Mesothelial cell of epicardium (in vitro differentiated cells): Measurements from ENCODE around the gene TOGARAM2. TPM values are rescaled to one million over a fixed set of nuclear protein-coding genes. Genes with fewer than 3 reads are reported as not detected.

Experiments used
- DNase-seq, 2 experiments: peaks; one replicate each; pipeline ENCODE4 v3.0.0; 2021; ENCODE audit warnings: low spot score in 2 of 2; ENCODE audit not compliant: unreplicated experiment in 2 of 2
- H3K27ac Mint-ChIP-seq: 2 replicates; pipeline ENCODE4 v1.8.0; 2021; ENCODE audit warnings: mixed read lengths
- H3K27me3 Mint-ChIP-seq: 2 replicates; pipeline ENCODE4 v1.8.0; 2021; ENCODE audit warnings: low read depth, mixed read lengths
- H3K36me3 Mint-ChIP-seq: 2 replicates; pipeline ENCODE4 v1.8.0; 2021; ENCODE audit warnings: mixed read lengths
- H3K4me1 Mint-ChIP-seq: 2 replicates; pipeline ENCODE4 v1.8.0; 2021; ENCODE audit warnings: mixed read lengths
- H3K4me3 Mint-ChIP-seq: 2 replicates; pipeline ENCODE4 v1.8.0; 2021; ENCODE audit warnings: mild to moderate bottlenecking, moderate library complexity, mixed read lengths
- H3K9me3 Mint-ChIP-seq: 2 replicates; pipeline ENCODE4 v1.8.0; 2021; ENCODE audit warnings: mixed read lengths
- total RNA-seq: library from RNA; stranded (reverse); gene quantifications from 3 replicates; pipeline ENCODE4 v1.2.1, GENCODE V29; 2021
- TF ChIP-seq, protein P1 (sequence below): fragments of 200-600 bp; sonication (generic); IDR thresholded peaks from one replicate; pipeline ENCODE4 v1.5.0; 2021; ENCODE audit warnings: antibody characterized with exemption; ENCODE audit not compliant: unreplicated experiment

The TOGARAM2 gene
- total RNA-seq, 1 donor from 2014 or later = 0.40 TPM

GRCh38 chr2:29072971-29073725, 92.0 kb downstream of the TOGARAM2 start:
- Mint-ChIP-seq H3K4me1 (peaks cover 22% of the 10 kb centered on the region), H3K9me3 (peaks cover 7% of the 10 kb centered on the region), H3K27me3 (no peaks in the 10 kb centered on the region), H3K27ac (no peak overlapping the region), H3K36me3 (no peaks in the 10 kb centered on the region), H3K4me3 (no peak overlapping the region)
- DNase-seq = no peak
- TF ChIP-seq, protein P1, sequence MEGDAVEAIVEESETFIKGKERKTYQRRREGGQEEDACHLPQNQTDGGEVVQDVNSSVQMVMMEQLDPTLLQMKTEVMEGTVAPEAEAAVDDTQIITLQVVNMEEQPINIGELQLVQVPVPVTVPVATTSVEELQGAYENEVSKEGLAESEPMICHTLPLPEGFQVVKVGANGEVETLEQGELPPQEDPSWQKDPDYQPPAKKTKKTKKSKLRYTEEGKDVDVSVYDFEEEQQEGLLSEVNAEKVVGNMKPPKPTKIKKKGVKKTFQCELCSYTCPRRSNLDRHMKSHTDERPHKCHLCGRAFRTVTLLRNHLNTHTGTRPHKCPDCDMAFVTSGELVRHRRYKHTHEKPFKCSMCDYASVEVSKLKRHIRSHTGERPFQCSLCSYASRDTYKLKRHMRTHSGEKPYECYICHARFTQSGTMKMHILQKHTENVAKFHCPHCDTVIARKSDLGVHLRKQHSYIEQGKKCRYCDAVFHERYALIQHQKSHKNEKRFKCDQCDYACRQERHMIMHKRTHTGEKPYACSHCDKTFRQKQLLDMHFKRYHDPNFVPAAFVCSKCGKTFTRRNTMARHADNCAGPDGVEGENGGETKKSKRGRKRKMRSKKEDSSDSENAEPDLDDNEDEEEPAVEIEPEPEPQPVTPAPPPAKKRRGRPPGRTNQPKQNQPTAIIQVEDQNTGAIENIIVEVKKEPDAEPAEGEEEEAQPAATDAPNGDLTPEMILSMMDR = no peak

GRCh38 chr2:29073933-29074332, 92.8 kb downstream of the TOGARAM2 start:
- Mint-ChIP-seq H3K36me3 (no peaks in the 10 kb centered on the region), H3K4me1 (peaks cover 15% of the 10 kb centered on the region)
- no peak for DNase-seq

DNA sequence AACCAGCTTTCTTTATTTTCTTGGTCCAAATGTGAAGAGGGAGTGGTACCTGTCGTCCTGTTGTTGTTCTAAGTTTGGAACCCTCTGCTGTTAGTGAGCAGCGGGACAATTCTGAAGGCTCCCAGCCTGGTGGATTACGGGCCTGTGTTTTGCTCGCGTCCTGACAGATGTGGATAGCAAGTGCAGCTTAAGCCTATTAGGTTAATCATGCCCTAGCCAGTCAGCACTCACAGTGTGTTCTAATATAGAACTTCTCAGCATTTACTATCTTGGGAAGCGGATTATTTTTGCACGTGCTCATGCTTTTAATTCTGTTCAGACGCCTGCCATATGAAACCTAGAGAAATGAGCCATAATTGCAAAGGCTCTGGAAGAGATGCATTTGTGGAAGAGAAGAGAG, 93.3 kb downstream of the TOGARAM2 start, which contains the start of gene PCARE:
Gene PCARE (minus strand): TSS at position 113 of the 400 bp plus-strand sequence. CDS start 262 bp downstream, outside the sequence.
- Mint-ChIP-seq H3K27me3 (no peaks in the 10 kb centered on the region), H3K4me3 (no peak within 1 kb of the TSS), H3K27ac (no peak within 1 kb of the TSS), H3K36me3 (no peaks in the 10 kb centered on the region), H3K9me3 (peaks cover 13% of the 10 kb centered on the region), H3K4me1 (peaks cover 10% of the 10 kb centered on the region)
- no peak for DNase-seq
- TF ChIP-seq, protein P1 = no peak

More at GRCh38 chr2:29073933-29074332, 92.8 kb downstream of the TOGARAM2 start:
- no peak overlapping the region for H3K27ac Mint-ChIP-seq
- TF ChIP-seq, protein P1 = no peak
- no peak overlapping the region for H3K4me3 Mint-ChIP-seq
- no peaks in the 10 kb centered on the region for H3K27me3 Mint-ChIP-seq
- peaks cover 9% of the 10 kb centered on the region for H3K9me3 Mint-ChIP-seq

DNA sequence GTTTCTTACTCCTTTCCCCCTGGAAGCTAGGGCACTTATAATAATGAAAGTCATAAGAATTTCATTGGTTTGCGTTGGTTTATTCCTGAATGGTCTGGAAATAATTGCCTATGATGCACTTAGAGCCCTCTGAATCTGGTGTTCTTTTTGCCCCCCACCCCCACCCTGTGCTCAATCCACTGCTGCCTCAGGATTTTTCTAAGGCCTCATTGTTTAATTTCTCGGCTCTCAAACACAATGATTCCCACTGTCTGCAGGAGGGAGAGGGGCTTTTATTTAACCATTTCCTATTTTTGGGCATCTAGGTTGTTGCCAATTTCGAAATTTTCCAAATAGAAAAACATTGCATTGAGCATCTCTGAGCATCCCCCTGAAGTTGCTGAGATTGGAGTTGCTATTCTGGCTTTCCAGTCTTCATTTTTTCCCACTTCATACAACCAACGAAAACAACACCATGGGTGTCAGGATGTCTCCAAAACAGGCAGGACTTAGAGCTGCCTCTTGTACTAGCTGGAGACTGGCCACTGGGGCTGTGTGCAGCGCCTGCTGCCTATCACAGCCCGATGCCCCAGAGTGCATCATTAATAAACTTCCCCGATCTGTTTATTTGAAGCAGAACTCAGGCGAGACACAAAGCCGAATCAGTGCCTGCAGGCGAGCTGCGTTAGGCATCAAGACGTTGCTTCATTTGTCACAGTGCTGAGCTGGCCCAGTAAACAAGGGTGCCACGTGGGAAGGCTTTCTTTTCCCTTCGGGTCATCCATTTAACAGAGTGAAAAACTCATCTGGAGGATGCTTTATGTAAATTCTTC, 95.0 kb downstream of the TOGARAM2 start:
- H3K4me1 Mint-ChIP-seq = no peaks in the 10 kb centered on the region
- no peak overlapping the region for H3K27ac Mint-ChIP-seq
- H3K36me3 Mint-ChIP-seq = no peaks in the 10 kb centered on the region
- no peak overlapping the region for H3K4me3 Mint-ChIP-seq
- H3K9me3 Mint-ChIP-seq = peaks cover 14% of the 10 kb centered on the region
- H3K27me3 Mint-ChIP-seq = no peaks in the 10 kb centered on the region
- TF ChIP-seq, protein P1 = no peak
- no peak for DNase-seq

DNA sequence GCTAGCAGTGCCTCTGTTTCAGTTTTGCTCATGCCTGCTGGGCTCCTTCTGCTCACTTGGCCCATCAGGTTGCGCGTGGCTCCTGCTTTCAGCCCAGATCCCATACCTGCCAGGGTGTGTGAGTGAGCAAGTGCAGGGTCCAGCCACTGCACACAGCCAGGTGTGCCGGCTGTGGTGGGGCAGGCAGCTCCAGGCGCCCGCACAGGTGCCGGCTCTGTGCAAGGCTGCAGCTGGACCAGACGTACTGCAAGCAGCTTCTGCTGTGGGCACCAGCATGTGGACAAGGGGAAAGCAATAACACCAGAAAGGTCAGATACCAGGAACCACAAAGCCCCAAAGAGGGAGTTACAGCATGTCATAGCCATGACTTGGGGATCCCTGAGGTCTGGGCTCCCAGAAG, 98.8 kb downstream of the TOGARAM2 start:
- H3K36me3 Mint-ChIP-seq = no peaks in the 10 kb centered on the region
- TF ChIP-seq, protein P1 = no peak

More for the DNA sequence above, 98.8 kb downstream of the TOGARAM2 start:
- H3K9me3 Mint-ChIP-seq = peaks cover 18% of the 10 kb centered on the region
- H3K27me3 Mint-ChIP-seq = no peaks in the 10 kb centered on the region
- H3K27ac Mint-ChIP-seq = no peak overlapping the region
- H3K4me1 Mint-ChIP-seq = no peaks in the 10 kb centered on the region
- DNase-seq = no peak
- H3K4me3 Mint-ChIP-seq = no peak overlapping the region
